Measurements from ENCODE around the gene PREX1.
"Not testable (repeated sequence)": the region's sequence is repeated elsewhere in the genome, so short reads cannot be mapped to it uniquely, and the experiment has no call there.

PREX1 gene

DNA sequence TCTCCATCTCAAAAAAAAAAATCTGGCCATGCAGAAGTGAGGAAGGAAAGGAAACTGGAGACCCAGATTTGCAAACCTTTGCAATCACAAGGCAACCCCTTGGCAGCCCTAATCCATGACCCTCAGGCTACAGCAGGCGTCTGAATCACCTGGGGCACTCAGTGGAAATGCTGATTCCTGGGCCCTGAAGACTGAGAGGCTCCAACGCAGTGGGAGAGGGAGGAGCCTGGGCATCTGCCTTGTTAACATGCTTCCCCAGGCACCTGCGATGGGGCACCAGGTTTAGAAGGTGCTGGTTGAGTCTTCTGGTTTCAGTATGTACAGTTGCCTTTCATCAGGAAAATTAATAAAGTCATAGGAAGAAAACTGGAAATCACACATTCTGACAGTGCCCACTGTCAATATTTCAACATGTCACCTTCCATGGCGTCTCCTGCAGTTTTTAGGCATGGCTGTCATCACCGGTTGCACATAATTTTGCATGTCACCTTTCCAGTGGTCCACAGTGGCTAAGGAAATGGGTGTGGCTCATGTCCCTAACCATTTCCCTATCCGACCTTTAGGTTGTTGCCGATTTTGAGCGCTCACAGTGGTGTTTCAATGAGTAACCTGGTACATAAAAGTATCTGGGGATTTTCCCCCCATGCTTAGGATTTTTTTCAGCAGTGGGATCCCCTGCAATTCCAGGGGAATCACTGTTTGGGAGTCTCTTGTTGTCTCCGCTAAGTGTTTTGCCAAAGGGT lies 56.9 kb downstream of the PREX1 start:
- DNase-seq, result no peak

- peak; percentile 91 for DNase-seq
Observed at GRCh38 chr20:48769069-48769983, 58.5 kb downstream of the PREX1 start.

- no peak for DNase-seq
Observed at GRCh38 chr20:48766961-48767960, 60.5 kb downstream of the PREX1 start.

- DNase-seq, result no peak
Observed at GRCh38 chr20:48766205-48766604, 61.6 kb downstream of the PREX1 start.

DNA sequence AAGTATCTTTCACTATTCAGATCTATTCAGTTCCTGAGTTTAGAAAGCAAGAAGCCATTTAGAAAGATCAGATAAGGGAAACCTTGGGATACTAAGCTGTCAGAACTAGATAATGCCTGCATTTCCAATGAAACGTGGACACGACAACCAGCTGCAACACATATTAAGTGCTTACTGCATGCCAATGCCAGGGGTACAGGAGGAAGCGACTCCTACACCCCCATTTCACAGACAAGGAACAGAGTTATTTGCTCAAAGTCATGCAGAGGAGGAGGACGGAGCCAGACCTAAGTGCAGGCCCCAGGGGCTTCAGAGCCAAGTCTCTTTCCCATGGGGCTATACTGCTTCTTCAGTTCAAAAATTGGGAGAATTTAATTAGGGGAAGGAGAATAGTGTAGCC lies 62.4 kb downstream of the PREX1 start:
- DNase-seq, result no peak

GRCh38 chr20:48763216-48763914 lies 64.4 kb downstream of the PREX1 start:
- DNase-seq, result no peak

GRCh38 chr20:48761874-48762273 lies 65.9 kb downstream of the PREX1 start:
- DNase-seq, result no peak

- no peak for DNase-seq
Observed at GRCh38 chr20:48761023-48761785, 66.6 kb downstream of the PREX1 start.

DNA sequence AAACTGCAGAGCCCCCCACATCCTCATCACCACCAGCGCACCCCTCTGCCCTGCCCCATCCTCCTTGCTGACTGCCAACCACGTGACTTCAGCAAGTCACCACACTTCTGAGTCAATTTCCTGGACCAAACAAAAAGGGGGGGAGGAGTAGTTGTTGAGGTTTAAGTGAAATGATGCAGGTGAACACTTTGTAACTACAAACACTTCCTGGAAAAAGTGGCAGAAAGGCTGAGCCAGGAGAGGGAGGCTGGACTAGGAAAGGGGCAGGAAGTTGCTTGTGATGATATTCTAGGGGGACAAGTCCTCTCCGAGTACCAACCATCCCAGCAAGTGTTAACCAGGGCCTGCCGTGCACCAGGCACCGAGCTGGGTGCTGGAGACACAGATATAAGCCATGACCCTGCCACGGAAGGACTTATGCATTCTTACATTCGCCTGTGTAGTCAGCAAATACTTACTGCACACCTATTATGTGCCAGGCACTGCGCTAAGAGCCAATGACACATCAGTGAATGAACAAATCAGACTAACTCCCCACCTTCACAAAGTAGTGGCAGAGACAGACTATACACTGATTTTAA lies 67.3 kb downstream of the PREX1 start:
- peak; percentile 79 for DNase-seq

- no peak for DNase-seq
Observed at GRCh38 chr20:48759631-48760245, 68.1 kb downstream of the PREX1 start.

DNA sequence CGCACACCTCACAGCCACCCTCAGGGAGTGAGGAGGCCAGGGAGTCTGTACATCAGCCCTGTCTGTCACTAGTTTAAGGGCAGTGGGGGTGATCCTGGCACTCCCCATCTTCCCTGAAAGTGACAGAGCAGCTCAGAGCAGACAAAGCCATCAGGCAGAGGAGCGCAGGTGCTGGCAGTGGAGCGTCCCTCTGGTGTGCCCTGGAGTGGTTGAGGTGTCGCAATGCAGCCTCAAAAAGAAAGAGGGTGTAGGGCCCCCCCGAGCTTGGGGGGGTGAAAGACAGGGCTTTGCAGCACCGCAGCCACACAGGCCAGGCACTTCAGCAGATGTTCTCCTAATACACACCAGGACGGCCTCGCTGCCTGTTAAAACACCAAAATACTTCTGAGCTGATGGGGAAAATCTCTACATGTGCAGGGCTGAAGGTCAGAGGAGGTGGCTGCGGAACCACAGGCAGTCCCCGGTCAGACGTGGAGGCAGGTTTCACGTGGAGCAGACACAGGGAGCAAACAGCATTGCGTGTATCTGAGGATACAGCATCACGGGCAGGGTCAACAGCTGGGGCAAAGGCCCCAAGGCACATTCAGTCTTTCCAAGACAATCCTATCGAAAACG lies 69.5 kb downstream of the PREX1 start:
- DNase-seq, result no peak

GRCh38 chr20:48756774-48757173 lies 71.0 kb downstream of the PREX1 start:
- DNase-seq, result not testable (repeated sequence)

GRCh38 chr20:48754292-48754691 lies 73.5 kb downstream of the PREX1 start:
- DNase-seq, result no peak

DNA sequence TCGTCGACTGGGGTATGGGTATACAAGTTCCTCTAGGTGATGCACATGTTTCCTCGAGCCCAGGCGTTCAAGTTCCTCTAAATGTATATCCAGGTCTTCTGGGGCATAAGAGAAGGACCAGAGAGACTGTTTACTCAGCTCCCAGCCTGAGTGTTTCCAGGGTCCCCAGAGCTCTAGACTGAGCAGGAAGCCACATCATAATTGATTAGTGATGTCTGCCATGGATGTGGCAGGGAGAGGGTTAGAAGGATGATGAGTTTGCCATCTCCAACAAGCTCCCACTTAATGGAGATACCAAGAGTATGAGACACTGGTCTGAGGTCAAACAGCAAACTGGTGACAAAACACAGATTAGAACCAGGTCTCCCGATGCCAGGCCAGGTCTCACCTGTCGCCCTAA lies 74.8 kb downstream of the PREX1 start:
- DNase-seq, result no peak

DNA sequence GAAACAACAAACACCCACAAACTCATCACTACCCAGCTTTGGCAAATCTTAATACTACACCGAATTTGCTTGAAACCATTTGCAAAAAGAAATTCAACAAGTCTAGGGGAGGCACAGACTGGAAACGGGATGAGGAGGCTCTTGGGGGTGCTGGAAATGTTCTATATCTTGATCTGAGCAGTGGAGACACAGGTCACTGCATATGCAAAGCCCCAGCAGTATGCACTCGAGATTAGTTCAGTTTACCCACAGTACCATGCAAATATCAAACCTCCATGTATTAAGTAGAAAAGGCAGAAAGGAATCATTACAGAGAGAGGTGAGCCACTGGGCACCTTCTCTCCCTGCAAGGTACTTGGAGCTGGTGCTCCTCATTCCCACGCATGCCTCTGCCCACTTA lies 75.9 kb downstream of the PREX1 start:
- DNase-seq, result no peak

GRCh38 chr20:48750941-48751635 lies 76.7 kb downstream of the PREX1 start:
- no peak for DNase-seq

- DNase-seq, result no peak
Observed at GRCh38 chr20:48750376-48750775, 77.4 kb downstream of the PREX1 start.

DNA sequence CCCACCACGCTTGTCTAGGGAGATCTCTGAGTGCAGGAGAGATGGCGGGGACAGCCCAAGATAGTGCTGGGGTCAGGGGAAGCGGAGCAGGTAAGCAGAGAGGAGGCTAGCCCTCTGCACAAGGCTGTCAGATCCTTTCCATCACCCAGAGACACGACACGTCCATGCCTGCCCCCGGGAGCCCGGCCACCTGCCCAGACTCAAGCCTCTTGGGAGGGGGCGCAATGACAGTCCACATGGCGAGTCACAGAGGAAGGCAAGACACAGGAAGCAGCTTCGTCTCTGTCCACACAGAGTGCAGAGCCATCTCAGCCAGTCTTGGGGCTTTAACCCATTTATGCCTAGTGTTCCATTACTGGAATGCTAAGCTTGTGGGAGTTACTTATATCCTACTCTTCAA lies 78.4 kb downstream of the PREX1 start:
- no peak for DNase-seq

DNA sequence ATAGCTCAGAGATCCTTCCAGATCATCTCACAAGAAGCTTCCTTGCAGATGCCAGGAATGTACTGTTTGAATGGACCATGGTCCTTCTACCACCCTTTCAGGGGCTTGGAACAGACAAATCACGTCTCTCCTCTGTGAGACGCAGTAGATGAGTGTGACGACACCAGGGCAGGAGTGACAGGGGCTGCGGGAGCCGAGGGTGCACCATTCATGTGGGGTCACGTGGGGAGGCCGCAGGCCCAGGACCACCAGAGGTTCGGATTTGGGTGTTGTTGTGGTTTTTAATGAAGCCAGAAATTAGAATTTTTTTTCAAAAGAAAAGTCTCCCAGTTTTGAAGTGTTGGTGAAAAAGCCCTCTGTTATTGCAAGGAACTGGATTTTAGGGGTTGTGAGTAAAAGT lies 79.2 kb downstream of the PREX1 start:
- no peak for DNase-seq
